HG03196 (cell line): ENCODE measurements around the gene PCDHAC2.

Experiments used
- ATAC-seq: cut with Tn5 transposase; IDR thresholded peaks from one replicate; pipeline ENCODE4 v1.9.1; 2021; ENCODE audit not compliant: unreplicated experiment

The PCDHAC2 gene

DNA sequence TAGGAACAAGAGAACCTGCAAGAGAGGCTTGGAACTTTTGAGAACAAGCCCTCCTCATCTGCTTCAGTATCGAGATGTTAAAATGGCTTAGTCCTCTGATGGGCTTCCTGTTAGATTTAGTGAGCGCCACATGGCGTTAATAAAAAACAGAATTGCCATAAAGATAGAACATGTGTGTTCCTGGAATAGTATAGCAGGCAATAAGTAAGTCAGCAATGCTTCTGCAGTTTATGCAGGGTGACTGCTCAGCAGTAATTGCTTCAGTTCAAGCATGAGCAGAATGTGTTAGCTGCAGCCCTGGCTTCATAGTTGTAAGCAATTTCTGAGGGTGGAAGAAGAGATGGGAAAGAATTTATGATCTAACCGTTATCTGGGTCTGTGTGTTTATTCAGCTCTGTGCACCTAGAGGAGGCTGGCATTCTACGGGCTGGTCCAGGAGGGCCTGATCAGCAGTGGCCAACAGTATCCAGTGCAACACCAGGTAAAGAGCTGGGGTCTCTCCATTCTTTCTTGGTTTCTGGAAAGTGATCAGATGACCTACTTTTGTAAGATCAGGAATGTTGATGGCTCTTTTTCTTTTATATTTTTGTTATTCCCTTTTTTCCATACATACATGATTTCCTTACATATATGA lies 15.9 kb downstream of the PCDHAC2 start:
- no peak for ATAC-seq

DNA sequence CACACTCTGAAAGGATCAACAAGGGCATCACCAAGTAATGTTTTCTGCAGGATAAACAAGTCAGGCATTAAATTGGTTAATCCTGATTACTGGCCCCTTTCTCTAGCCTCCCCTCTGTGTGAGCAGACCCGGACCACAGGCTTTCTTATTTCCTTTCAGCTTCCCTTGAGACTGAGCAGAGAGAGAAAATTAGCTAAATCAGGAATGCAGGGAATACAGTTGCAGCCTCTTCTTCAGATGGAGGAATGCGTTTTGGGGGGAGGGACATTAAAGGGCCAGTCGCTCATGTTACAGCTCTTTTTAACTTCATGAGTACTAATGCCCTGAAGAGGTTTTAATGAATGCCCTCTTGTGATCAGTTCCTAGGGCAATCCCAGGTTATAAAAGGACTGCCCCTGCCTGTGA lies 19.8 kb downstream of the PCDHAC2 start:
- ATAC-seq = no peak

DNA sequence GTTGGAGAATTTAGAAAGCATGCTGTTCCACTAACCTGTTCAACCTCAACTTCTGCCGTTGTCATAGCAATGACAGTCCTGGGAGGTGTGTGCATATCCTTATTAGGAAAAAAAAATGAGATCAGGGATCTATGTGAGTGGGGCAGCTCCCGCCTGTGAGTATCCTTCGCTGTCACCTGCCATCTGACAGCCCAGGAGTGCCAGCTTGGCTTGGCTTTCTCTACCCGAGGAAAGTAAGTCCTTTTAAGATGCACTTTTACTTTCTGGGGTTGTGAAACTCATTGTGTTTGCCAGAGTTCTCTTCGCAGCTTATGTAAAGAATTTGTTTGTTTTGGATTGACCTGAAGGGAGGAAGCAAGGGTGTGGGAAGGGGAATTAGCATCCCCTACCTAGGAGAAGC lies 21.8 kb downstream of the PCDHAC2 start:
- ATAC-seq = no peak

DNA sequence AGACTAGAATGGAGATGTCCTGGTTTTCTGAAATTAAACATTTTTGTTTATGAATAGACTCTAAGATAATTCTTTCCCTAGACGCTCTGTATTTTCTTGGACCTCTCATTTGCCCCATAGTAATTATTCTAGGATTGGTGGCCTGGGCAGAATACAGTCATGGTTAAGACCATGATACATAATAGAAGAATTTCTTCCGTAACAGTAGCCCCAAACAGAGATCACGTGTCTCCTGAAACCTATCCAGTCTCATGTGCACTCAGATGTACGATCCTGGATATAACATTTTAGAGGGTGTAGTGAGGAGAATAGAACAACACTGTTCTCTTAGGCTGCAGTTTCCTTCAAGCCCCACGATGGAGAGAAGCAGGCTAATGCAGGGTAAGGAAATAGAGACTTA lies 22.3 kb downstream of the PCDHAC2 start:
- no peak for ATAC-seq

DNA sequence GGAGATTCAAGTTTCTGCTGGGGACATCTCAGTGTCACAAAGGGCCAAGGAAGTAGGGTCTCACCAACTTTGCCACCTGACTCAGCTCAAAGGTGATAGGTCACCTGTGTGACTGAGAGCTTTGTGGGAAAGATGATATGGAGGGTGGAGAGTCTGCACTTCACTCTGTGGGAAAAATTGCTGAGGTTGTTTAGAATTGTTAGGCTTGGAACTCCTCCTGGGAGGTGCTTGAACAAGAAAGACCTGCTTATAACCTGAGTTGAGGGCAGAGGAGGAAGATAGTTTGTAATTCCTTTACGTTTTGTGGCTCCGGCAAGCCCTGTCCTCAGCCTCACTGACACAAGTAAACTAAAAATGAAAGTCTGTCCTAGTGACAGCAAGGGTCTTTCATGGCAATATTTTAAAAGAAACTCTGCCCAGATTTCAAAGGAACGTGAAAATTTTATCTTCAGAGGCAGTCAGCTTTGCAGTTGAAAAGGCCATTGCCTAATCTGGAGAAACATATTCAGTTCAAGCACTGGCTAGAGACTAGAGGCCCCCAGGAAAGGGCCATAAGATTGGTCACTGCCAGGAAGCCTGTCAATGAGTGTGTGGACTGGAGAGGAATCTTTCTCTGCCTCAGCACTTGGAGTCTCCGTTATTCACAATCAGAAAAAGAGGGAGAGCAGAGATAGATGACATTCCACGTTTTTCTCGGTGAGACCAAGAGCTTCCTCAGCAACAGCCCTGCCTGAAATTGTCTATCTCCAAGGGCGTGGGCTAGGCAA lies 23.2 kb downstream of the PCDHAC2 start:
- no peak for ATAC-seq

DNA sequence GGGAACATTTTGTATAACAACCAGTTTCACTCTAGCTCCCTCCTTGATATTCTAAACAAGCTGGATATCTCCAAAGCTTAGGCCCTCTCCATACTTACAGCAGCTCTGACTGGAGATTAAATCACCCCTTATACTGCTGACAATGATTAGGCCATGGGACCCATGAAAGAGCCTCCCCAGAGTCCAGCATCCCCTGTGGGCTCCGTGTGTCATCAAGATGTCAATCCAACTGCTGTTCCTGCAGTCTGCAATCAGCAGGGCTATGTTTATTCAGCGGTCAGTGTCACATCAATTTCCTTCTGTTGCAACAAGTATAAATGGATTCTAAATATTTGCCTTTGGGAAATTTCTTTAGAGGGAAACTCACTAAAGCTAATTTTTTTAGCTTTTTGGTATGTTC lies 26.6 kb downstream of the PCDHAC2 start:
- no peak for ATAC-seq

DNA sequence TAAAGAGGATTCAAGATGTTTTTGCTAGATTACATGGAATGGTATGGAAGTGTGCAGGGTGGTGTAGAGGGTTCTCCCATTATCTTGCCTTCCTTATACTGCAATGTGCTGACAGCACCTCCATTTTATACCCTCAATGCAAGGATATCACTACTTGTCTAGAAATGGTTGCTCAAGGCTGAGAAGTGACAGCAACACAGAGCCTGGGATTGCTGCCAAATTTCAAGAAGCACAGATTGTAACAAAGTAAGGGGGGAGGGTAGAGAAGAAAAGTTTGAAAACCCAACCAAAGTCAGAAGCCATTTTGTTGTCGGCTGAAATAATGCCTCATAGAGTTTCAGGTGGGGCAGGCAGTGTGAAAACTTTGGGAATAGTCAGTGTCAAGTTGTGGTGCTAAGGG lies 29.8 kb downstream of the PCDHAC2 start:
- no peak for ATAC-seq

DNA sequence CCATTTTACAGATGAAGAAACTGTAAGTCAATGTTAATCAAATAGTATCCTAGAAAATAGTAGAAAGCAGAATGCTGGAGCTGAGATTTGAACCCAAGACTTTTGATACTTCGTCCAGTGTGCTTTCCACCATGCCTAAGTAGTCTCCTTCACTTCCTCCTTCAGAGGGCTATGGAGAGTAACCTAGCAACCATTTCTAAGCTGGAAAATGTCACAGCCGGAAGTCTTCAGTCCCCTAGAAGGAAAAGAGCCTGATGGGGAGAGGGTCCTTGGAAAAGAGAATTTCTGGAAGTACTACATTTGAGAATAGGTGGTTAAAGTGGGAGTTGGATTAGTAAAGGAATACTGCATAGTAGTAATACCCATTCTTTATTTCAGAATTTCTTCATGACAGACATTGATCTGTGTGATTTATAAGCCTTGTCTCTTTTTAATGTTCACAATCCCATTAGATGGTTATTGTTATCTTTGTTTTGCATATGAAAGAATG lies 32.7 kb downstream of the PCDHAC2 start:
- no peak for ATAC-seq

DNA sequence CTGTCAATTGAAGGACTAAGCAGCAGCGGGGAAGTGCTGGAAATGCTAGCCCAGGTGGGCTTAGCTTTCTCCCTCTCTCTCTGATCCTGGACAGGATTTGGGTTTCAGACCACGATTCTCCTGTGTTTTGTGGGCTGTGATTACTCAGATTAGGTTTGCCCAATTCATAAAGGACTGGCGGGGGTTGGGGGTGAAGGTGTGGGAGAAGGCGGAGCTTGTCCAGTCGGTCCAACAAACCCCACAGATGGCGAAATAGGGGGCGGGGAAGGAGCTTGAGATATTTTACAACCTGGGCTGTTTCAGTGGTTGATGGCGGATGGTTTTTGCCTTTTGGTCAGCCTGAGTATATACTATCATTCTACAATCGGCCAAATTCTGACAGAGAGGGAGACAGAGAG lies 35.2 kb downstream of the PCDHAC2 start:
- no peak for ATAC-seq

DNA sequence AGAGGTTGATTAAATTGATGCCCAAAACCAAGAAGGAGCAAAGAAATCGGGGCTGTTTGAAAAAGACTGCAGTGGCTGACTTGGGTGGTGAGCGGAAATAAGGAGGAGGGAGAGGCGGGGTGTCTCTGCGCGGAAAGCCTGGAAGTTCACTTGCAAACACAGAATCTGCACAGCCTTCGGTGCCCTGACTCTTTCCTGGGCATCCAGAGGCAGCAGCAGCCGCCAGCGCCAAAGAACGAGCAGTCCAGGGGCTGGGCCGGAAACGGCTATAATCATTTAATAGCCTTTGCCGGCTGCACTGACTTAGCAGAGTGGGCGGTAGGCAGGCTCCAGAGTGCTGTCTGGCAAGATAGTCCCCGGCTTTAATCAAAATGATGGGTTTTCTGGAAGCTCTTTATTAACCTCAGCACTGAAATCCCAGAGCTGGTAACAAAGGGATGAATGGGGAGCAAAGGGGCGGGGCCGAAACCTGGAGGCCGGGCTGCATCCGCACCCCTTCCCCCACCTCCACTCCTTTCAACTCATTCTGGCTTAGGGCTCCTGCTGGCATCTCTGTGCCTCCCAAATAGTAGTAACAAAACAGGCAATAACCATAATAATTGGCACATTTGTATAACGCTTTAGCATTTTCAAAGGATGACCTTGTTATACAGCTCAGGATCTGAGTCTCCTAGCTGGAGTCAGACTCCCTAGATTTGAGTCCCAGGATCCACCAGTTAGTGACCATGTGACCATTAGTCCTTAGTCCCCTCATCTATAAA lies 35.7 kb downstream of the PCDHAC2 start:
- no peak for ATAC-seq

DNA sequence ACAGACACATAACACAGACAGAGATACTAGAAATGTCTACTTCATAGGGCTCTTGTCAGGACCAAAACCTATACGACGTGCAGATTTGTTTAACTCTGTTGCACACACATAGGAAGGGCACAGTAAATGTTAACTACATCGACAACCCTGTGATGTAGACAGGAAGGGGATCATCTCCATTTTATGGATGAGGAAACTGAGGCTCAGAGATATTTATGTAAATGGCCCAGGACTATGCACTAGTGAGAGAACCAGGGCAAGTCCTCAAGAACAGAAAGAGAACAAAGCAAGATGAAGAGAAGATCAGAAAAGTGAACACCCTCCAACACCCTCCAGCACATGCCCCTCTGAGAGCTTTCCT lies 36.3 kb downstream of the PCDHAC2 start:
- no peak for ATAC-seq

DNA sequence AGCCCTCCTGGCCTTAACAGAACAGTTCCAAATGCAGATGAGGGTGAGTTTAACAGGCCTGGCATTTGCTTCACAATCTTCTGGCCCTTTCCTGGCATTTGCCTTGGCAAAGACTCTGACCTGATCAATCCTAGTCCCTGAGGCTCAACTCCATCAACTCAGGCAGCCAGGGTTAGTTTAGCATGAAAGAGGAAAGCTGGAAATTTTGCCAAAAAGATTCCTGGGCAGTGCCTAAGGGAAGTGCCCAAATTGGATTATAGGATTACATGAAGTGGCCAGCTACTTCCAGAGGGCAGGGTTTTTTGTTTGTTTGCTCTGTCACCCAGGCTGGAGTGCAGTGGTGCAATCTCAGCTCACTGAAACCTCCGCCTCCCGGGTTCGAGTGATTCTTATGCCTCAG lies 36.8 kb downstream of the PCDHAC2 start:
- no peak for ATAC-seq

DNA sequence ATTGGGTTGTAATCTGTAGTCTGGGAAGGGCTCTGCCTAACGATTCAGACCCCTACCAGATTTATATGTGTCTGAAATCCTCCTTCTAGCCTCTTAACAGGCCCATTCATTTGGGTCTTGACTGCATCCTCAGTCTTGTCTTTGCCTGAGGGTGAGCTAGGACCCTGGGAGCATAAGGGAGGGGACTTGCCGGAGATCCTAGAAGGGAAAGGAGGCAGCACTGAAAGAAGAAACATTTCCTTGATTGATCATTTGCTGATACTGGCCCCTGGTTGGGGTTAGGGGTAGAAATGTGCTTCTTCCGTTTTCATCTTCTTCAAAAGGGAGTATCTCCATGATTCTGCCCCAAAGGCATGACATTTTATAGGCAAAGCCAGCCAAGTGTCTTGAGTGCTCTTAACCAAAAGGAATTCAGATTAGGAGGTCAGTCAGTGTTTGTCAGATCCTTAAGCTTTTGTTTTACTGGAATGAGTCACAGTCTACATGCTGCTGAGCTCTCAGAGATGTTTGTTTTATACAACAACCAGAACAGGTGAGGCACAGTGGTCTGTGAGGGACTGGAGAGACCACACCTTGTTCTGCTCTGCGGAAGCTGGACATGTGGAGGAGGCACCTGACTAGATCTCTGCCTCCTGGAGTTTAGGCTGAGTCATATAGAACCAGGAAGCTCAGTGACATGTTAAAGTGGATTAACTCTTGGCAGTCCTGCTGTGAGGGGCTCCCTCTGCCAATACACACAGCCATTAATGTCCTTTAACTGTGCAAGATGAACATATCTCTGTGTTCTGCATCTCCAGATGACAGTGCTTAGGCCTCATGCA lies 37.7 kb downstream of the PCDHAC2 start:
- no peak for ATAC-seq

DNA sequence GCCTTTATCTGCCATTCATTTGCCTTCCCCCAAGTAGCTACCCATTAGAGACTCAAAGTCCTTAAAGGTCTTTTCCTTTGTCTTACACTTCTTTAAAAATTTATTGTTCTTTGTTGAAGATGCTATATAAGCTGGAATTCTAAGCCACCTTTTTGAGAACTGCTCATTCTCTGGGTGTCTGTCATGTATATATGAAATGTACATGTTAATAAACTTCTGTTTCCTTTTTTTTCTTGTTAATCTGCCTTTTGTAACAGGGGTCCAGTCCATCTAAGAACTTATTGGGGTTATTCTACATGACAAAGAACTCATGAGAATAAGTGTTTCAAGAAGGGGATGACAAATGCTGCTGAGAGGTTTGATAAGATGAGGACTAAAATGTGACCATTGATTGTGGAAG lies 41.5 kb downstream of the PCDHAC2 start:
- ATAC-seq = no peak

DNA sequence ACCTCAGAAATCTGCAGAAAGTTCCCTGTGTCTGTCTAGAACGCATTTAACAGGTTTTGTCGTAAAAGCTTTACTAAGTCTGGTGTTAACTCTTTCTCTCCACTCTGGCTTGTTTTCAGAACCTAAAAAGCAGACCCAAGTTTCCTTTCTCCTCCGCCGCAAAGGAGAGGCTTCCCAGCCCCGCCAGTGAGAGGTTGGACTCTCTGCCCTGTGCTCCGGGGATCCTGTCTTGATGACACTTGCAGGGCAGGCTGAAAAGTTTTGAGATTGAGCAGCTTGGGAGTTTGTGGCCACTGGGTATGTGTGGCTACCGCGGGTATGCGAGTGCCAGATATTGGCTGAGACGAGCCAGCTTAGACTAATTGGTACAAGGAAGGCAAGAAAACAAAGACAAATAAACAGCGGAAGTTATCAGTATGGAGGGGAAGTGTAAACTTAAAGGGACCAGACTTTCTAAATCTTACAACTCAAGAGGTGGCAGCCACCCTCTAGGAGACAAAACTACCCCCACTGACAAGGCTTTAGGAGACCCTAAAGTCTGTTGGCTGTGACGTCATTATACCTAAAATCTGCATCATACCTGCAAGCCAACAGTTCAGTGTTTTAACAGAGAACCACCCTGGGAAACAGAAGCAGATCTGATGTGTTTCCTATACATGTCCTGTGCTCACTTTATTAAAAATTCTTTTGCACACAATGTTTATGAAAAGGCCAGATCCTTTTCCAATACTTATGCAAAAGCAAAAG lies 43.9 kb downstream of the PCDHAC2 start:
- ATAC-seq = no peak

DNA sequence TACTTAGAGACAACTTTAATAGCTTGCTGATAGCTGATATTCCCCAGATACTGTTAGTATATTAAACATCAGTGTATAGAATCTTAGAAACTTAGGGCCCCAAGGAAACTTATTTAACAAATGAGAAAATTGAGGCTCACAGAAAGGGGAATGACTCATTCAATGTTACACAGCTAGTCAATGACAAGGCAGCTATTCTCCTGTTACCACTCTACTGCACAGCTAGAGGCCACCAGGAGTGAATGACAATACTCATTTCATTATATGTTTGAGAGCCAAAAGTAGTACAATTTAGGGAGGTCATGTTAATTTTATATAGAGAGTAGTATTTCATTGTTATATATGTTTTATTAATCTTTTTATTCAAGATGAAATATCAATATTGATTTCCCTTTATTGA lies 51.7 kb downstream of the PCDHAC2 start:
- no peak for ATAC-seq
